HG03460 (cell line): ENCODE data around the gene AP1AR.
"Not testable (repeated sequence)": the region's sequence is repeated elsewhere in the genome, so short reads cannot be mapped to it uniquely, and the experiment has no call there.

Experiments
- ATAC-seq: cut with Tn5 transposase; IDR thresholded peaks from one replicate; pipeline ENCODE4 v1.9.1; 2021; ENCODE audit not compliant: unreplicated experiment

The AP1AR gene

DNA sequence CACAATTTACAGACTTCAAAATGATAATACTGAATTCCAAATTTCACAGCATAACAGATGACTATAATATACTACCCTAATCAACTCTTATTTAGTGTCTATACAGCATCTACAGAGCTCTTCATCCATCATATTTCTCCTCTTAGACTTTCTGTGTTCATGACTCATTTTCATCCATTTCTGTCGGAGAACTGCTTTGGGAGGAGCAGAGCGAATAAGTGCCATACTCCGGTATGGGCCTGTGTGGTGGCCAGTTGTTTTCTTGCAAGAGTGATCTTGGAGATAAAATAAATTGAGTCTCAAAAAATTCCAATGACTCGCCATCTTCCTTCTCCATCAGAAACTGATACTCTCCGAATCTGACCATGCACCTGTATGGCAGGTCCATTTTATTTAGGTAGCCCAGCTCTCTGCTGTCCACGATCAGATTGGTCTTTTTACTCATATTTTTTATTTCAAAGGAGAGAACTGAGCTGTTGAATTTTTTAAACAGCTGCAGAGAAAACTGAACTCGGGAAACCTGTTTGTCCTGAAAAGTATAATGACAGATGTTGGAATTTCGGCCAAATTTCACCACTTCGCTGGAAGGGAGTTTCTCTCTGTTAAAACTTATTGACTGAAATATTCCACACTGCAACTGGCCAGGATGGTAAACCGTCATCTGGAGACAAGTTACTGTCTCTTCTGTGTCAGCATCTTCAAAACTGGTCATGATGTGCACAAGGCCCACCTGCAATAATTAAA is 46.3 kb downstream of the AP1AR start:
- no peak for ATAC-seq

DNA sequence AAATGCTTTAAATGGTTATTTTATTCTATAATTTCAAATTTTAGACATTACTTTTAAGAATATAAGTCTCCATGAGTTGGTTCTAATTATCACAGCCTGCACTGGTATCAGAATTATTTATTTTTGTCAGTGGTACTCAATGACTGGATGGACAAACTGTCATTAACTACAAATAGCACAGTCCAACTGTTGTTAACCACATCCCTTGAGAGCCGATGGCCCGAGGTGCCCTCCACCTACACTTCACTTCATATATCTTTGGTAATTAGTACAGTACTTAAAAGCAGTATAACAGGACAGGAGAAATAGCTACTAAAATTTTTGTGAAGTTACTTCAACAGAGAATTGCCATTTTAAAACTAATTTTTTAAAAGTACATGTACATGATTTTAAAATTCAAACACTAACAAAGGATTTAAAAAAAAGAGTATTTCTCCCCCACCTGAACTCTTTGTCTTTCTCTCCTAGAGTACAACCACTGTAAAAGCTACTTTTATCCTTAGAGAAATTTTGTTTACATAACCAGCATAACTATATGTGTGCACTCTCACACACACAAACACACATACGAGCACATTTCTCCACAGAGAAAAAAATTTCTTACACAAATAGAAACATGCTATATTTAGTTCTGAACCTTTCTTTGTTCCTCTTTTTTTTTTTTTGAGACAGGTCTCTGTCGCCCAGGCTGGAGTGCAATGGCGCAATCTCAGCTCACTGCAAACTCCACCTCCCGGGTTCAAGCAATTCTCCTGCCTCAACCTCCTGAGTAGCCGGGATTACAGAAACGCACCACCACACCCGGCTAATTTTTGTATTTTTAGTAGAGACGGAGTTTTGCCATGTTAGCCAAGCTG is 47.7 kb downstream of the AP1AR start:
- ATAC-seq: peak; percentile 59

DNA sequence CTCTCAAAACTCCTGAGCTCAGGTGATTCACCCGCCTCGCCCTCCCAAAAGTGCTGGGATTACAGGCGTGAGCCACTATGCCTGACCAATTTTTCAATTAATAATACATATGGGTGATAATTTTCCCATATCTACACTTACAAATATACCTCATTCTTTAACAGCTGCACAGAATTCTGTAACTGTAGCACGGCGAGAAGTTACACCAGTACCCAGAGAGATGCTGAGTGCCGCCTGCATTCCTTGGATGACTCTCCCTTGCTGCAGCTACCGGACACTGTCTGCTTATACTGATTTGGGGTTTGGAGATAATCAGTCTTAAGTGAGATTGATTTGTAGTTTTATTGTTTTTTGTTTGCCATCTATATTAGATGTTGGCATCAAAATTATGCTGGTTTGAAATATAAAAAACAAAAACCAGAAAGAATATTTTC is 48.3 kb downstream of the AP1AR start:
- ATAC-seq: no peak

DNA sequence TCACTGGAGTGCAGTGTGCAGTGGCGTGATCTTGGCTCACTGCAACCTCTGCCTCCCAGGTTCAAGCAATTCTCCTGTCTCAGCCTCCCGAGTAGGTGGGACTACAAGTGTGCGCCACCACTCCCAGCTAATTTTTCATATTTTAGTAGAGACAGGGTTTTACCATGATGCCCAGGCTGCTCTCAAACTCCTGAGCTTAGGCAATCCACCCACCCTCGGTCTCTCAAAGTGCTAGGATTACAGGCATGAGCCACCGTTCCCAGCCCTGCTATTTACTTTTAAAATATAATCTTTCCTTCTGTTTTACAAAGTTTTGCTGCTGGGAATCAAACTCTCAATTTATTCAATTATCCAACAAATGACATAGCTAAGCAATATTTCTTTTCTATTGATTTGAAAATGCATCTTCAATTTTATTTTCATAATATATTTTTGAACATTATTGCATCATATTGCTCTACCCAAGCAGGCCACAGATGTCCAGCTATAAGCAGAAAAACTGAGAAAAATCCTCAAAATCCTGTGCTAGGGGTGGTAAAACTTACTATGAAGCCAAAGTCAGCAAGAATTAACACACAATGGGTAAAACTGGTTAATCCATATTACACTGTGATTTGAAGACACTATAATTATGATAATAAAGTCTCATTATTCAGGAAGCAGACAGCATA is 48.9 kb downstream of the AP1AR start:
- no peak for ATAC-seq

DNA sequence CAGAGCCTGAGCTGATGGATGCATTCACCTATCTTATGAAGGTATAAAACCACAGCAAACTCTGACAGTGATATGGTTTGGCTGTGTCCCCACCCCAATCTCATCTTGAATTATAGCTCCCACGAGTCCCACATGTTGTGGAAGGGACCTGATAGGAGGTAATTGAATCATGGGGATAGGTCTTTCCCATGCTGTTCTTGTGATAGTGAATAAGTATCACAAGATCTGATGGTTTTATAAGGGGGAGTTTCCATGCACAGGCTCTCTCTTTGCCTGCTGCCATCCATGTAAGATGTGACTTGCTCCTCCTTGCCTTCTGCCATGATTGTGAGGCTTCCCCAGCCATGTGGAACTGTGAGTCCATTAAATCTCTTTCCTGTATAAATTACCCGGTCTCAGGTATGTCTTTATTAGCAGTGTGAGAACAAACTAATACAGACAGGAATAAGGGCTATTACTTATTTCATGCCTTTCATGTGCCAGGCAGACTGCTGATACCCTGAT is 50.4 kb downstream of the AP1AR start:
- ATAC-seq: not testable (repeated sequence)

DNA sequence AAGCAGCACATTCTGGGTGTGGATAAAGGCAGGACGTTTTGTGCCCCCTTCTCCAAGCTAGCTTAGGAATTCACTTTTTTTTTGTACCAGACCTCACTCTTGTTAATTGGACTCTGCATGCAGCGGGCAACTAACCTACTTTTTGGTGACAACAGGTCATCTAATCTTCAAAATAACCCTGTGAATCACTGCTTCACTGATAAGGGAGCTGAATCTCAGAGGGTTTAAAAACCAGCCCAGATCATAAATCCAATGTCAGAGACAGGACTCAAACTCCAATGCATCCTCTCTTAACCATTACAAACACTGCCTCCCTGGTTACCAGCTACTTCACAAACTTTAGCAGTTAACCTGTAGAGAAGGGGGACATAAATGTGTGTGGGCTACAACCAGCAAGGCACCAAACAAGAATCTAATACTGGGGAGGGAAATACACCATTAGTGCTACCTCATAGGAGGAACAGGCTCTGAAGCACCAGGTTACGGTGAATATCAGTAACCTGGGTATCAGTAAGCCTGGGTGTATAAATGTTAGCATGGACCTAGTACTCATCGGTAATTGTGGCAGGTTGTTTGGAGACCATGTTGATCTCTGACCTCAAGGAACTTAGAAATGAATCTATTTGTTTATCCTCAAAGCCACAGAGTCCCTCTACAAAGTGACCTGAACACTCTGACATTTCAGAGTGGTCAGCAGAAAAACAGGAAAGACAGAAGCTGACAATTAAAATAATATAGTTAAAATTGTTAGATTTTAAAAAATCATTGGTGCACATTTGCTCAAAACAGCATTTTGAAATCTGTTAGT is 51.5 kb downstream of the AP1AR start:
- no peak for ATAC-seq

DNA sequence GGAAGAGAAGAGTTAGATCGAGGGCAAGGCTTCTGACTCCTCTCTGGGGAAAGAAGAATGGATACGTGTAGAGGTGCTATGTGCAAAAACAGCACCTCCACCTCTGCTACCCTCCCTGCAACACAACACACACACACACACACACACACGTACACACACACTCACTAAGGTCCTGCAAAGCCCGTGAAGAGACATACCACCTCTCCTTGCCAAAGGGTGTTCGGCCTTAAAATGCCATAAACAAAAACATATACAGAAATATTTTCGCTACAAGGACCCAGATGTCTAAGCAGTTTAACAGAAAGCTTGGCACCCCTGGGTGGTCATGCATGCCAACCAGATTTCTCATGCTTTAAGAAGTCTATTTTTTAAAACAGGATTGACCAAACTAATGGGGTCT is 52.6 kb downstream of the AP1AR start:
- ATAC-seq: no peak

DNA sequence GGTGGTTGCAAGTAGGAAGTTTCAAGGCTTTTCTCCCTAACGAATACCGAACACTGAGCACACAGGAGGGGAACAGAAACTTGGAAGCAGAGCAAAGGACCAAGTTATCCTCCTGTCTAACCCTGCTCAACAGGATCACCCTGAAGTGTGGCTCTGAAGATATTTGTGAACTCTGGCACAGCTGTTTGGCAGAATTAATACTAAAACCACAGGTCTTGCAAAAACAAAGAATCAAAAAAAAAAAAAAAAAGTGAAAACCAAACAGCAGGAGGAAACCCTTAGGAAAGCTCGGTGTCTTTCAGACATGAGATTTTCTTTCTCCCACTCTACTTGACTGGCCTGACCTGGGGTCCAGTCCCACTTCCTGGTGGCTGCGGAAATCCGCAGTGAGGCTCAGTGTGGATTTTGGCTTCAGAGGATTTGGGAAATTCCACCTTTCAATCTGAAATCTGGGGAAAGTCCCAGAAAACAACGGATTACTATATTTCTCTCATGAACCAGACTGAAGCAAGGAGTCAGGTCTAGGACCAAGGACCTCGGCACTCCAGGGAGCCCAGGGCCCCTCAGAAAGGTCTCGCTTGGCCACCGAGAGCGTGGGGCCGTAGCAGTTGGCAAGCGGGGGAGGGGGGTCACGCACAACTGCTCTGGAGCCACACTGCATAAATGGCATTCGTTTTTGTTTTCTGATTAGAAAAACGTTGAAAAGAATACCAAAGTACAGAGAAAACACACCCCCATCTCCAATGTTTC is 53.2 kb downstream of the AP1AR start:
- ATAC-seq: no peak

DNA sequence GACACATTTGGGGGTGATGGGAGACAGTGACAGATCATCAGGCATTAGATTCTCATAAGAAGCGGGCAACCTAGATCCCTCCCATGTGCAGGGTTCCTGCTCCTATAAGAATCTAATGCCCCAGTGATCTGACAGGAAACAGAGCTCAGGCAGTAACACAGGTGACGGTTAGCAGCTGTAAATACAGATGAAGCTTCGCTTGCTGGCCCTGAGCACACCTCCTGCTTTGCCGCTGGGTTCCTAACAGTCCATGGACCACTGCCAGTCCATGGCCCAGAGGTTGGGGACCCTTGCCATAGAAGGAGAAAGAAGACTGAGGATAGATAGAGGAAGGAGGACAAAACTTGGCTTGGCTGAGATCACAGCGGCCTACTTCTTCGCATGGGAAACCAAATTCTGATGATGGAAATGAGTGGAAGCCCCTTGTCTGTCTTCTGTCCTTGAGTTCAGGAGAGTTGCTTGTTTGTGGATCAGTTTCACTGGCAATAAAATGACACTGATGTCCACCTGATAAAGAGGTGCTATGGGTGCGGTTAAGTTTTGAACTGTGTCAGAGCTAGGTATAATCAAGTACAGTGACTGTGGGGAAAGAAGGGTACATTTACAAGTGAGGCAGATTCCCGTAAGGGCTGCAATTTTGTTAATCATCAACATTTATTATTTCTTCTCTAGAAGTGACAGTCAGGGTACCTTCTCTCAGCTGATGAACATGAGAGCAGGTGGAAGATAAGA is 55.8 kb downstream of the AP1AR start:
- ATAC-seq: peak; percentile 28

DNA sequence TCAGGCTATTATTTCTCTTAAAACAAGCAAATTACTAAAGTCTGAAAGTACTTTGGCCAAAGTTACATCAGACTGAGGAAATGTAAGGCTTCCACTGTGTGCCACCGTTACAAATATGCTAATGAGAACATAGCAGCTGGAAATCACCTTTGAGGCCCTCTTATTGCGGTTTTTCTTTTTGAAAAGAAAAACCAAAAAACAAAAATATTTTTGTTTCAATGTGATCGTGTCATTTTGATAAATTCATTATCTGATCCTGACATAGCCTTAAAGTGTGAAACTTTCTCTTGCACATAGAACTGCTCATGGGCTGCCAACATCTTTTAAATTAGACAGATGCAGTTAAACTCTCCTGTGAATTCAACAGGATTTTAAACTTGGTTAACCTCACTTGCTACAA is 56.9 kb downstream of the AP1AR start:
- ATAC-seq: peak; percentile 27

DNA sequence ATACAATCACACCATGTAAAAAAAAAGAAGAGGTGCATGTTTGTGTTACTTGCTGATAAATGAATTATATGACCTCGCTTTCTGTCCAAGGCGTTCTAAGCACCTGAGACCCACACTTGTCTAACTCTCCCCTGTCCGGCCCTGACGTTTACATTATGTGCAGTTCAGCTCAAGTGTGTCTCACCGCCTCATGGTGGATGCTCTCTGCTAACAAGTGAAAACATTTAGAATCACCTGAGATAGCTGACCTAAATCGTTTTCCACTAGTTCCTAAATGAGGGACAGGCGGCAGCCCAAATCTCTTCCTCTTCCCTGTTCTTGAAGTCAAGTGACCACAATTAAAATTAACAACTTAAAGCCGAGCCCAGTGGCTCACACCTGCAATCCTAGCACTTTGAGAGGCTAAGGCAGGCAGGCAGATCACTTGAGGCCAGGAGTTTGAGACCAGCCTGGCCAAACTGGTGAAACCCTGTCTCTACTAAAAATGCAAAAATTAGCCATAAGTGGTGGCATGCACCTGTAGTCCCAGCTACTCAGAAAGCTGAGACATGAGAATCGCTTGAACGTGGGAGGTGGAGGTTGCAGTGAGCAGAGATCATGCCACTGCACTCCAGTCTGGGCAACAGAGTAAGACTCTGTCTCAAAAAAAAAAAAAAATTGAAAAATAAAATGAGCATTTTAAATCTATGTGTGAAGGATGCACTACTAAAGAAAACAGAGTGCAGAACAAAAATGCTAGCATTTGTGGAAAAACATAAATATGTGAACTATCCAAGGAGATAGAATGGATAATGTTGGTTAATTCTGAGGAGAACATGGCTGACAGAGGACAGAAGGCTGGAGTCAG is 58.0 kb downstream of the AP1AR start:
- ATAC-seq: no peak

DNA sequence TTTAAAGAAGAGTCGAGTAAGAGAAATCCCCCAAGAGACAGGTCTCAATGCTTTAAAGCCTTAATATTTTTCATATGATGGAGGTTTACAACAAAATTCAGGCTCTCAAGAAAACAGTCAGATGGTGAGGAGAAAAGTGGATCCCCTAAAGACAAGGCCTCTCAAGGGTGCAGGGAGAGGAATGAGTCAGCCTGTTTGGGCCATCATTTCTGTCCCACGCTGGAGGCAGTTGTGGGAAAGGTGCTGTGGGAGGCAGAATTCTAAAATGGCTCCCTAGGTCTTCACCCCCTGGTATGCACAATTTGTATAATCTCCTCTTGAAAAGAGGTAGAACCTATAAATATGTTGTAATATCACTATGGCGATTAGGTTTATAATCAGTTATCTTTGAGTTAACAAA is 58.8 kb downstream of the AP1AR start:
- ATAC-seq: no peak

DNA sequence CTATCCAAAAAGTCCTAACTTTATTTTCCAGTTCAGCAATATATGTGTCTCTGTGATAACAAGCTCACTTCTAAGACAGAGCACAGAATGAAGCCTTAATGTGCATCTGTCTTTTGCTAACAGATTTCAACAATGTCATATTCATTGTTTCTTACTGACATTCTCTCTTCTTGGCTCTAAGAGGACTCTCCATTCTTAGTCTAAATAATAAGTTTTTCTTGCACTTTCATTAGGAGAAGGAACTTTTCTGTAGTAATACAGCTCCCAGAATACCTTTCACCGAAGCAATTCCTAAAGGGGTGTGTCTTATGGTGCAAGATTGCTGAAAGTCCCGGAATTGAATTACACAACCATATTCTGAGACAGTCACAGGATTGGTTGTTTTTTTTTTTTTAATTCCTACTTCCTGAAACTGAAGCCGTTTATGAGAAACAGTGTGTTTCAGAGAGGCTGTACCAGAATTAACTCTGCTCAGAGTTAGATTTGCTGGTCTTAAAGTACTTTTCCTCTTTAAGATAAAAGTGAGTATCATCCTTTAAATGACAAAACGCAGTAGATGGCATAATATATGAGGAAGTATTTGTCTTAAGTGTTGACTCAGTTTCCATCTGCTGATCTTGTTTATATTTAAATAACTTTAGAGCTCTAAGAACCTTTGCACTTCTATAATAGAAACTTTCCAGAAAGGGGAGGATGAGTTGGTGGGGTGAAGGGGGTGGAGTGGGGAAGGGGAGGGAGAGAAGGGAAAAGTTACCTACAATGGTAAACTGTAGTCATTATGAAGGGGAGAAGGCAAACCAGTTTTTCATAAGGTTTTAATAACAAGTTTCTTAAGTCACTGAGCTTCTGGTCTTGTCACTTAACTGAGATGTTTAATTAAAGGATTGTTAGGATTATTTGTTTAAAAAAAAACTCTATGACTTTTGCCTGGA is 65.6 kb downstream of the AP1AR start, which contains the start of gene ALPK1:
Gene ALPK1, plus strand, starts transcription at position 421 of the 932 bp plus-strand sequence.
- peak; percentile 93 for ATAC-seq

DNA sequence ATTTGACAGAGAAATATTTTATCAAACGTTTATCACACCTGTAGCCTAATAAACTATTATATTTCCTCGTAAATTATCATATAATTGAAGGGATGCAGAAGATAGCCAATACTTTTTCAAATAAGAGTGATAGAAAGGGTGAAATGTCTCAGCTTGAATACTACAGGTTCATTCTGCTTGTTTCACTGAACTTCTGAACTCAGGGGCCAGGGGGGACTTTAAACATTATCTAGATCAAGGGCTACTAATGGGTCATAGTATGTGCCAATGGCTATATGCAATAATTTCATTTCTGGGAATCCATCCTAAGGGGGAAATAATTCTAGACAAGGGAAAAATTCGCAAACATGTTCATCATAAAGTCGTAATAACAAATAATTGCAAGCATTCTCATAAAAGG is 68.1 kb downstream of the AP1AR start:
- no peak for ATAC-seq

DNA sequence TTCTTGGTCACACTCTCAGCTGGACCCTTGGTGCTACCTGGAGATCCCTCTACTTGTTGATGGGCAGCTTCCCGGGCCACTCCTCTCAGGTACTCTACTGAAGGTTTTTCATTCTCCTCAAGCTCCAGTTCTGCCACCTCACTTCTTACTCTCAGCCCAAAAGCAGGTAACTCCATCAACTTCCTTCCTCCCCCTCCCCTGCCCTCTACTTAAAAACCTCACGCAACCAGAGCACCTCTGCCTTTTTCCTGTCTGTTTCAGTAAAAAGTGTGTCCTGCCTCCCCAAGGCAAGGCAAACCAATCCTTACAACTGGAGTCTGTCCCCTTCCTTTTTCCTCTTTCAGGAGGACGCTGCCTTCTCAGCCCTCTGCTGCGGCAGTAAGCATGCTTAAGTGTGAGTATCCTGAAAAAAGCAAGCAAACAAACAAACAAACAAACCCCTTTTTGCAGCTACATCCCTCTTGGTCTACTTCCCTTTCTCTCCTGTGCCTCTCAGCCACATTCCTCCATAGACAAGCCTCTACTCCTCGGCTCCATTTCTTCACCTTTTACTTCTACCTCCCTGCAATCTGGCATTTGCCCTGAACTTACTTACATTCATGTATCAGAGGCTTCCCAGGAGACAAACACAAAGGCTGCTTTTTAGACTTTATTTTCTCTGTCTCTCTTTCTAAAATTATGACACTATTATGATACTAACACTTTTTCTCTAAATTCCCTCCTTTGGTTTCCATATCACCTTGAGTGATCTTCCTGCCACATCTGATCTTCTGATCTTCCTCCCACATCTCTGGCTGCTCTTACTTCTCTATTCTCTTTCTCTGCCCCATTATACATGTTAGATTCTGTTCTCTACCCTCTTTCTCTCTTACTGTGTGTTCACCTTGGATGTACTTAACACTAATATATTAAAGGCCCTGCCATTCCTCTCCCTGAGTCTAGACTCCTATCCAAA is 71.0 kb downstream of the AP1AR start:
- peak; percentile 54 for ATAC-seq

DNA sequence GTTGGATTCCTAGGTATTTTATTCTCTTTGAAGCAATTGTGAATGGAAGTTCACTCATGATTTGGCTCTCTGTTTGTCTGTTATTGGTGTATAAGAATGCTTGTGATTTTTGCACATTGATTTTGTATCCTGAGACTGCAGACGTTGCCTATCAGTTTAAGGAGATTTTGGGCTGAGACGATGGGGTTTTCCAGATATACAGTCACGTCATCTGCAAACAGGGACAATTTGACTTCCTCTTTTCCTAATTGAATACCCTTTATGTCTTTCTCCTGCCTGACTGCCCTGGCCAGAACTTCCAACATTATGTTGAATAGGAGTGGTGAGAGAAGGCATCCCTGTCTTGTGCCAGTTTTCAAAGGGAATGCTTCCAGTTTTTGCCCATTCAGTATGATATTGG is 73.9 kb downstream of the AP1AR start:
- not testable (repeated sequence) for ATAC-seq
